H1 (cell line): ENCODE data around the gene ADAMTS14. TPM values are rescaled to one million over a fixed set of nuclear protein-coding genes. Genes with fewer than 3 reads are reported as not detected.

Experiments
- CTCF ChIA-PET: fragments of 300-600 bp; sonication (Branson Sonifier 250); formaldehyde crosslinking; loops from one replicate; lab custom pipeline; 2021; ENCODE audit not compliant: partially characterized antibody; lab: Charles Lee
- POLR2A ChIA-PET: fragments of 300-600 bp; sonication (Branson Sonifier 250); formaldehyde crosslinking; loops from one replicate; lab custom pipeline; 2021; ENCODE audit warnings: inconsistent platforms; ENCODE audit not compliant: partially characterized antibody; lab: Charles Lee
- DNase-seq, 2 experiments: peaks; one replicate each; pipeline versions ENCODE4 v3.0.0 to v3.0.0-alpha.2; 2010 to 2022; ENCODE audit warnings: low spot score in 2 of 2, low read depth in 1 of 2, mixed read lengths in 1 of 2
- FAIRE-seq: peaks from 2 replicates; lab custom pipeline; 2011; peaks lifted over from hg19 to GRCh38; lab: Jason Lieb, UNC
- H2AFZ ChIP-seq: 2 replicates; pipeline ENCODE4 v1.8.1; 2012; ENCODE audit warnings: low read length, inconsistent platforms
- H2AK5ac ChIP-seq: 2 replicates; pipeline ENCODE4 v1.6.1; 2013; ENCODE audit warnings: low read depth, low read length
- H2BK120ac ChIP-seq: replicated peaks from 2 replicates; pipeline ENCODE3; 2013; ENCODE audit warnings: low read depth, low read length, inconsistent platforms
- H2BK12ac ChIP-seq: 2 replicates; pipeline ENCODE4 v1.6.1; 2013; ENCODE audit warnings: low read depth, low read length
- H2BK15ac ChIP-seq: 2 replicates; pipeline ENCODE4 v1.6.1; 2013; ENCODE audit warnings: low read length
- H2BK20ac ChIP-seq: 2 replicates; pipeline ENCODE4 v1.6.1; 2013; ENCODE audit warnings: low read length
- H2BK5ac ChIP-seq: 2 replicates; pipeline ENCODE4 v1.6.1; 2013; ENCODE audit warnings: low read depth, low read length
- H3K14ac ChIP-seq: 2 replicates; pipeline ENCODE4 v1.6.1; 2013; ENCODE audit warnings: inconsistent platforms; ENCODE audit not compliant: insufficient read length
- H3K18ac ChIP-seq: 2 replicates; pipeline ENCODE4 v1.6.1; 2013; ENCODE audit warnings: low read length; ENCODE audit errors: extremely low read depth
- H3K23ac ChIP-seq: 2 replicates; pipeline ENCODE4 v1.6.1; 2013; ENCODE audit warnings: inconsistent platforms; ENCODE audit not compliant: insufficient read length
- H3K23me2 ChIP-seq: 2 replicates; pipeline ENCODE4 v1.6.1; 2013; ENCODE audit warnings: low read depth, low read length
- H3K27ac ChIP-seq: 2 replicates; pipeline ENCODE4 v1.6.1; 2011; ENCODE audit warnings: low read depth, low read length, inconsistent platforms
- H3K27me3 ChIP-seq, 4 experiments: replicated peaks in 1 of 4; 1 replicate in 1 of 4; 2 replicates in 3 of 4; pipeline versions ENCODE4 v1.6.1 to v1.8.1; 2011 to 2013; ENCODE audit warnings: low read length in 3 of 4, mild to moderate bottlenecking in 3 of 4, inconsistent platforms in 2 of 4, mixed read lengths in 2 of 4, moderate library complexity in 1 of 4; ENCODE audit not compliant: control insufficient read depth in 3 of 4, insufficient read depth in 3 of 4; ENCODE audit errors: extremely low read depth in 1 of 4
- H3K36me3 ChIP-seq, 4 experiments: 2 replicates each; pipeline versions ENCODE4 v1.6.1 to v1.8.1; 2011 to 2013; ENCODE audit warnings: mild to moderate bottlenecking in 4 of 4, low read length in 3 of 4, moderate library complexity in 2 of 4, control low read depth in 1 of 4, inconsistent platforms in 1 of 4; ENCODE audit not compliant: insufficient read depth in 4 of 4, control insufficient read depth in 2 of 4
- H3K4ac ChIP-seq: replicated peaks from 2 replicates; pipeline ENCODE3; 2013; ENCODE audit warnings: low read length, low read depth, mixed read lengths, inconsistent platforms; ENCODE audit not compliant: insufficient read length
- H3K4me1 ChIP-seq, 4 experiments: replicated peaks in 1 of 4; 1 replicate in 1 of 4; 2 replicates in 3 of 4; pipeline versions ENCODE4 v1.6.1 to v1.8.1; 2011 to 2013; ENCODE audit warnings: low read length in 3 of 4, inconsistent platforms in 2 of 4, mixed read lengths in 1 of 4; ENCODE audit not compliant: insufficient read depth in 4 of 4, control insufficient read depth in 3 of 4
- H3K4me2 ChIP-seq, 2 experiments: 2 replicates each; pipeline versions ENCODE4 v1.6.1 to v1.8.1; 2011 to 2013; ENCODE audit warnings: low read depth in 2 of 2, low read length in 2 of 2, control low read depth in 1 of 2, inconsistent platforms in 1 of 2, mild to moderate bottlenecking in 1 of 2; ENCODE audit not compliant: insufficient read depth in 1 of 2
- H3K4me3 ChIP-seq, 4 experiments: fragments of 200-600, 300-600 bp in 1 of 4; sonication (generic), shearing (Covaris generic), sonication (Bioruptor Twin) in 1 of 4; 2 replicates each; pipeline versions ENCODE4 v1.5.1 to v1.8.1; 2011 to 2016; ENCODE audit warnings: low read length in 4 of 4, low read depth in 3 of 4, control low read depth in 2 of 4, inconsistent platforms in 2 of 4, mild to moderate bottlenecking in 2 of 4, mixed read lengths in 1 of 4, moderate library complexity in 1 of 4; ENCODE audit not compliant: insufficient read depth in 2 of 4; ENCODE audit errors: extremely low read depth in 1 of 4
- H3K56ac ChIP-seq: replicated peaks from 2 replicates; pipeline ENCODE3; 2013; ENCODE audit warnings: low read depth, mild to moderate bottlenecking, mixed read lengths, low read length, inconsistent platforms; ENCODE audit not compliant: insufficient read length
- H3K79me1 ChIP-seq: 2 replicates; pipeline ENCODE4 v1.6.1; 2013; ENCODE audit warnings: low read depth, low read length, control low read depth
- H3K79me2 ChIP-seq, 2 experiments: 2 replicates each; pipeline versions ENCODE4 v1.6.1 to v1.8.1; 2012 to 2013; ENCODE audit warnings: low read length in 2 of 2, mild to moderate bottlenecking in 2 of 2, inconsistent platforms in 1 of 2; ENCODE audit not compliant: insufficient read depth in 2 of 2, control insufficient read depth in 1 of 2
- H3K9ac ChIP-seq, 4 experiments: replicated peaks in 1 of 4; 1 replicate in 1 of 4; 2 replicates in 3 of 4; pipeline versions ENCODE4 v1.6.1 to v1.8.1; 2011 to 2013; ENCODE audit warnings: low read depth in 3 of 4, low read length in 3 of 4, control low read depth in 2 of 4, mild to moderate bottlenecking in 2 of 4, moderate library complexity in 2 of 4, inconsistent platforms in 1 of 4; ENCODE audit errors: extremely low read depth in 1 of 4
- H3K9me3 ChIP-seq, 2 experiments: 2 replicates each; pipeline versions ENCODE4 v1.6.1 to v1.8.1; 2012 to 2013; ENCODE audit warnings: mild to moderate bottlenecking in 2 of 2, moderate library complexity in 2 of 2, control low read depth in 1 of 2, inconsistent platforms in 1 of 2, low read depth in 1 of 2, low read length in 1 of 2, mixed read lengths in 1 of 2; ENCODE audit not compliant: insufficient read depth in 2 of 2
- H4K20me1 ChIP-seq, 2 experiments: replicated peaks in 1 of 2; 2 replicates each; pipeline versions ENCODE3 to v1.8.1; 2011 to 2013; ENCODE audit warnings: inconsistent platforms in 2 of 2, low read length in 2 of 2, mild to moderate bottlenecking in 1 of 2; ENCODE audit not compliant: insufficient read depth in 2 of 2, control insufficient read depth in 1 of 2
- H4K5ac ChIP-seq: 2 replicates; pipeline ENCODE4 v1.6.1; 2013; ENCODE audit warnings: low read length, low read depth, mixed read lengths, inconsistent platforms; ENCODE audit not compliant: insufficient read length
- H4K8ac ChIP-seq: 2 replicates; pipeline ENCODE4 v1.8.0; 2013; ENCODE audit warnings: mild to moderate bottlenecking, moderate library complexity, low read length, inconsistent platforms; ENCODE audit not compliant: insufficient read depth; ENCODE audit errors: extremely low read depth
- H4K91ac ChIP-seq: replicated peaks from 2 replicates; pipeline ENCODE3; 2013; ENCODE audit warnings: low read length, mixed read lengths, inconsistent platforms; ENCODE audit not compliant: insufficient read length
- ASH2L ChIP-seq: fragments of 200-600, 300-600 bp; sonication (generic); IDR thresholded peaks from one replicate; pipeline ENCODE4 v1.7.1; 2017; ENCODE audit warnings: low read length
- POU5F1 ChIP-seq: IDR thresholded peaks from 2 replicates; pipeline ENCODE4 v1.6.1; 2011; ENCODE audit warnings: low read depth, mild to moderate bottlenecking, low read length, moderate library complexity
- RFX5 ChIP-seq: IDR thresholded peaks from 2 replicates; pipeline ENCODE4 v1.6.1; 2011; ENCODE audit warnings: low read depth, low read length, improper control_type of control experiment, borderline replicate concordance
- WGBS, 2 experiments: shearing (Covaris generic) in 1 of 2; methylation state at CpG; one replicate each; pipeline versions ENCODE4 v1.1.6 to v1.1.7; 2013 to 2015; ENCODE audit warnings: low lambda C conversion rate in 2 of 2, mixed read lengths in 2 of 2, inconsistent platforms in 1 of 2, low coverage in 1 of 2, missing lambda C conversion rate in 1 of 2; ENCODE audit not compliant: insufficient replicate concordance in 2 of 2, insufficient coverage in 1 of 2, insufficient read length in 1 of 2; ENCODE audit errors: extremely low coverage in 1 of 2, missing lambda C conversion rate in 1 of 2; 5-methylcytosine and 5-hydroxymethylcytosine counted together
- polyA plus RNA-seq, 7 experiments: library from polyadenylated mRNA; depleted of rRNA in 3 of 7; stranded (reverse) in 5 of 7; unstranded in 2 of 7; fragments of >200 nt in 5 of 7; fragments of 200-250 nt in 2 of 7; gene quantifications; 1 replicate in 5 of 7; 2 replicates in 1 of 7; 4 replicates in 1 of 7; pipeline versions ENCODE4 v1.2.1 to v1.2.3, GENCODE V29; 2011 to 2013; ENCODE audit warnings: missing spikeins in 2 of 7, mixed read lengths in 2 of 7
- total RNA-seq: library from RNA; stranded (reverse); fragmentation: NEBNext Ultra II Directional; extraction: Animal tissue kit (Norgen Biotek cat#: 25700); gene quantifications from 2 replicates; pipeline ENCODE4 v1.2.1, GENCODE V29; 2021

ADAMTS14 gene
- total and polyA plus RNA-seq, 2 of the 8 experiments (the other 6 are each of a cell fraction or from before 2014, with no cell fraction given), result 2.0 to 2.3 TPM

- no peak overlapping the region for H3K27ac ChIP-seq
- FAIRE-seq, result no peak
- DNase-seq, result peak in 1 of 2 experiments; percentile 33
- TF ChIP-seq ASH2L (no peak), POU5F1 (no peak), RFX5 (no peak)
These were observed 104.2 kb downstream of the ADAMTS14 start for GRCh38 chr10:70776455-70777005.

More at GRCh38 chr10:70776455-70777005, 104.2 kb downstream of the ADAMTS14 start:
- Histone ChIP-seq H3K36me3 (no peaks in the 10 kb centered on the region), H3K4me1 (peaks cover 0 to 3% (median 0%) of the 10 kb centered on the region in 4 experiments; a peak in 2 of 7 replicates), H2BK20ac (0 out of 2 replicates have a peak overlapping the region, but pooled peaks have one; percentile 80), H3K4me3 (no peak overlapping the region), H3K9me3 (no peaks in the 10 kb centered on the region), H2BK12ac (no peak overlapping the region), H4K5ac (no peak overlapping the region), H2BK120ac (no peak overlapping the region), H3K27me3 (no peaks in the 10 kb centered on the region), H3K79me2 (no peaks in the 10 kb centered on the region), H3K23ac (no peak overlapping the region), H3K4me2 (no peak overlapping the region), H3K23me2 (no peaks in the 10 kb centered on the region), H3K18ac (no peak overlapping the region), H3K14ac (no peak overlapping the region), H3K4ac (no peak overlapping the region), H4K20me1 (no peaks in the 10 kb centered on the region), H2BK15ac (no peak overlapping the region), H3K9ac (no peak overlapping the region), H2BK5ac (no peak overlapping the region), H2AFZ (no peak overlapping the region), H4K91ac (no peak overlapping the region), H3K56ac (no peak overlapping the region), H2AK5ac (no peak overlapping the region), H3K79me1 (no peaks in the 10 kb centered on the region), H4K8ac (no peak overlapping the region)
- 83% methylated on average over 11 of the region's 11 CpGs; no CpG with 5 or more reads in 1 of the 2 experiments for WGBS, 2 experiments
- ChIA-PET CTCF (interaction anchor here (4.4 kb wide), 1 partner anchor 18 kb away, joined by 15 read pairs; no protein-coding TSS in a partner anchor), POLR2A (interaction anchor here (1.5 kb wide), 1 partner anchor 158 kb away, joined by 3 read pairs; no protein-coding TSS in a partner anchor)
